Endodermal cell (in vitro differentiated cells): Measurements from ENCODE around the gene DNPEP. TPM values are rescaled to one million over a fixed set of nuclear protein-coding genes. Genes with fewer than 3 reads are reported as not detected.

Experiments used
- DNase-seq: peaks from one replicate; pipeline ENCODE4 v3.0.0-alpha.2; 2017
- H3K27ac ChIP-seq: 2 replicates; pipeline ENCODE4 v1.5.1; 2013; ENCODE audit warnings: mild to moderate bottlenecking, low read depth, low read length, moderate library complexity
- H3K27me3 ChIP-seq: 2 replicates; pipeline ENCODE4 v1.6.1; 2013; ENCODE audit warnings: mild to moderate bottlenecking, low read length, moderate library complexity; ENCODE audit not compliant: insufficient read depth, control insufficient read depth, poor library complexity, severe bottlenecking
- H3K36me3 ChIP-seq: 2 replicates; pipeline ENCODE4 v1.7.0; 2013; ENCODE audit warnings: mild to moderate bottlenecking, low read length, moderate library complexity; ENCODE audit not compliant: control insufficient read depth, insufficient read depth
- H3K4me1 ChIP-seq: one replicate; pipeline ENCODE4 v1.7.0; 2013; ENCODE audit warnings: low read length; ENCODE audit not compliant: control insufficient read depth, insufficient read depth
- H3K4me3 ChIP-seq: 2 replicates; pipeline ENCODE4 v1.5.1; 2013; ENCODE audit warnings: mild to moderate bottlenecking, low read length, moderate library complexity
- H3K9ac ChIP-seq: 2 replicates; pipeline ENCODE4 v1.6.1; 2013; ENCODE audit warnings: mild to moderate bottlenecking, low read length, moderate library complexity; ENCODE audit not compliant: poor library complexity, severe bottlenecking; ENCODE audit errors: extremely low read depth
- H3K9me3 ChIP-seq: 2 replicates; pipeline ENCODE4 v1.6.1; 2013; ENCODE audit warnings: mild to moderate bottlenecking, low read length, moderate library complexity; ENCODE audit not compliant: control insufficient read depth
- H3K27ac Mint-ChIP-seq: 2 replicates; pipeline ENCODE4 v1.8.0; 2020; ENCODE audit warnings: mixed read lengths
- H3K27me3 Mint-ChIP-seq: 2 replicates; pipeline ENCODE4 v1.8.0; 2021; ENCODE audit warnings: mild to moderate bottlenecking, mixed read lengths; ENCODE audit not compliant: insufficient read depth
- H3K36me3 Mint-ChIP-seq: 2 replicates; pipeline ENCODE4 v1.8.0; 2020; ENCODE audit warnings: low read depth, mixed read lengths
- H3K4me1 Mint-ChIP-seq: 2 replicates; pipeline ENCODE4 v1.8.0; 2020; ENCODE audit warnings: mixed read lengths
- H3K4me3 Mint-ChIP-seq: 2 replicates; pipeline ENCODE4 v1.8.0; 2020; ENCODE audit warnings: mild to moderate bottlenecking, moderate library complexity, mixed read lengths
- H3K9me3 Mint-ChIP-seq: 2 replicates; pipeline ENCODE4 v1.8.0; 2020; ENCODE audit warnings: mild to moderate bottlenecking, mixed read lengths
- CTCF ChIP-seq: fragments of 200-600 bp; sonication (generic); conservative IDR thresholded peaks from 2 replicates; pipeline ENCODE4 v1.5.0; 2021; ENCODE audit warnings: antibody characterized with exemption, mild to moderate bottlenecking
- WGBS, 2 experiments: methylation state at CpG; one replicate each; pipeline versions ENCODE4 v1.1.5 to v1.1.7; 2013; ENCODE audit warnings: missing lambda C conversion rate in 2 of 2, mixed read lengths in 1 of 2; ENCODE audit not compliant: insufficient coverage in 1 of 2, insufficient read length in 1 of 2; 5-methylcytosine and 5-hydroxymethylcytosine counted together
- long read RNA-seq, 4 experiments: library from polyadenylated mRNA in 2 of 4; library from RNA in 1 of 4; library from capped mRNA in 1 of 4; stranded (forward) in 3 of 4; unstranded in 1 of 4; transcript quantifications; one replicate each; pipeline ENCODE4 v2.0.0, GENCODE V29; 2020 to 2021; ENCODE audit warnings: inconsistent platforms in 1 of 4
- polyA plus RNA-seq, 2 experiments: library from polyadenylated mRNA; stranded (reverse); fragments of 50-300 nt; gene quantifications; one replicate each; pipeline ENCODE4 v1.2.3, GENCODE V29; 2013
- total RNA-seq, 2 donors: library from RNA; stranded (reverse); fragmentation: NEBNext Ultra II Directional in 1 of 2; extraction: Animal tissue kit (Norgen Biotek cat#: 25700) in 1 of 2; gene quantifications; 2 replicates in 1 of 2; 3 replicates in 1 of 2; pipeline ENCODE4 v1.2.1, GENCODE V29; 2021

The DNPEP gene
- 10 to 100 TPM; 54.6 to 76.1 TPM for total RNA-seq
- polyA plus RNA-seq (2013, experiment 1 of 2) = 48.9 TPM
- 41.6 TPM for polyA plus RNA-seq (2013, experiment 2 of 2)
- long read RNA-seq, experiment 1, transcript DNPEP-201 (15 exons, 2,425 nt) = major isoform, 19 of 32 reads
- long read RNA-seq, experiment 1, partial matches to known transcripts = 4 of 32 reads
- long read RNA-seq, experiment 1, other reads (novel, unspliced or antisense) = 8 of 32 reads
- long read RNA-seq, experiment 2, transcript DNPEP-217 (15 exons, 2,408 nt) = minor isoform, 9 of 191 reads
- long read RNA-seq, experiment 2, transcript DNPEP-203 (15 exons, 1,657 nt) = minor isoform, 21 of 191 reads
- long read RNA-seq, experiment 2, transcript DNPEP-201 (15 exons, 2,425 nt) = major isoform, 119 of 191 reads
- long read RNA-seq, experiment 2, partial matches to known transcripts = 7 of 191 reads
- long read RNA-seq, experiment 2, other reads (novel, unspliced or antisense) = 35 of 191 reads
- long read RNA-seq, experiment 3, transcript DNPEP-201 (15 exons, 2,425 nt) = major isoform, 60 of 106 reads
- long read RNA-seq, experiment 3, transcript DNPEP-203 (15 exons, 1,657 nt) = minor isoform, 8 of 106 reads
- long read RNA-seq, experiment 3, transcript DNPEP-217 (15 exons, 2,408 nt) = minor isoform, 7 of 106 reads
- long read RNA-seq, experiment 3, partial matches to known transcripts = 7 of 106 reads
- long read RNA-seq, experiment 3, other reads (novel, unspliced or antisense) = 23 of 106 reads
- long read RNA-seq, experiment 4, transcript DNPEP-217 (15 exons, 2,408 nt) = minor isoform, 5 of 148 reads
- long read RNA-seq, experiment 4, transcript DNPEP-201 (15 exons, 2,425 nt) = major isoform, 99 of 148 reads
- long read RNA-seq, experiment 4, transcript DNPEP-203 (15 exons, 1,657 nt) = minor isoform, 10 of 148 reads
- long read RNA-seq, experiment 4, partial matches to known transcripts = 12 of 148 reads
- long read RNA-seq, experiment 4, other reads (novel, unspliced or antisense) = 22 of 148 reads

DNA sequence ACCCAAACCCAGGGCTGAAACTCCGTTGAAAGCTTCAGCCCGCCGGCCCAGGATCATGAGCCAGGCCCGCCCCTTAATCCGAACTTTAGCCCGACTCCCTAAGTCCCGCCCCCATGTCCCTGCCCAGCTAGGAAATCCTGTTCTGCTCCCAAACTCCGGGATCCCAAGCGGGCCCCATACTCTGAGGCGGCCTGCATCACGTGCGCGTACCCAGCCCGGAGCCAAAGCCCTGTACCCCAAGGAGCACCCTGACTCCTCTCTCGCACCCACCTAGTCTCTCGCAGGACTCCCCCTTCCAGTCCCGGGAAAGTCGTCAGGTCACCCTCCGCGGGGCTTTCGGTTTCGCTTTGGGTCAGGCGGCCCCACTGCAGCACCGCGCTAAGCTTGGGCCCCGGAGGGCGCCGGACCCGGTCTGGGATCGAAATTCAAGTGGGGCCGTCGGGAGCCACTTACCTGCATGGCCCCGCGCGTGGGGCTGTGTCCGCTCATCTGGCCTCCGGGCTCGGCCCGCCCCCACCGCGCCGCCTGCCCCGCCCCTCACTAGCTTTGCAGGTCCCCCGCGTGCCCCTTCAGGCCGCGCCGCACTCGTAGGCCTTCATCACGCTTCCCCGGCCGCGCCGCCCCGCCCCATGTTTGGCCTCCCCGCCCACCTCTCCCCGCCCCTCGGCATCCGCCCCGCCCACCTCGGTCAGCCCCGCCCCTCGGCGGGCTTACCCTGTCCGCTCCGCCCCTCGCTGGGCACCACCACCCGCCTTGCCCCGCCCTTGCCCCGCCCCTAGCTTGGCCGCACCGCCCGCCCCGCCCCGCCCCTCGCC is at the start of gene DNPEP:
Gene DNPEP, minus strand, starts transcription at position 607 of the 815 bp plus-strand sequence. Its CDS starts 118 bp downstream, at position 489.
- H3K4me3 Mint-ChIP-seq = peak within 1 kb of the TSS; percentile 87
- H3K27ac ChIP-seq = peak within 1 kb of the TSS; percentile 65
- H3K4me3 ChIP-seq = peak within 1 kb of the TSS; percentile 88
- no peaks in the 10 kb centered on the region for H3K27me3 Mint-ChIP-seq
- TF ChIP-seq CTCF = no peak
- H3K36me3 ChIP-seq = peaks cover 20% of the 10 kb centered on the region
- H3K9me3 Mint-ChIP-seq = no peaks in the 10 kb centered on the region
- peak within 1 kb of the TSS; percentile 75 for H3K9ac ChIP-seq
- peak; percentile 98 for DNase-seq
- peaks cover 26% of the 10 kb centered on the region for H3K36me3 Mint-ChIP-seq
- WGBS, 2 experiments = 0% methylated on average over 17 to 69 of the region's 76 CpGs
- H3K27me3 ChIP-seq = no peaks in the 10 kb centered on the region
- no peaks in the 10 kb centered on the region for H3K4me1 Mint-ChIP-seq
- H3K9me3 ChIP-seq = no peaks in the 10 kb centered on the region
- peak within 1 kb of the TSS; percentile 96 for H3K27ac Mint-ChIP-seq
- H3K4me1 ChIP-seq = peaks cover 4% of the 10 kb centered on the region

DNA sequence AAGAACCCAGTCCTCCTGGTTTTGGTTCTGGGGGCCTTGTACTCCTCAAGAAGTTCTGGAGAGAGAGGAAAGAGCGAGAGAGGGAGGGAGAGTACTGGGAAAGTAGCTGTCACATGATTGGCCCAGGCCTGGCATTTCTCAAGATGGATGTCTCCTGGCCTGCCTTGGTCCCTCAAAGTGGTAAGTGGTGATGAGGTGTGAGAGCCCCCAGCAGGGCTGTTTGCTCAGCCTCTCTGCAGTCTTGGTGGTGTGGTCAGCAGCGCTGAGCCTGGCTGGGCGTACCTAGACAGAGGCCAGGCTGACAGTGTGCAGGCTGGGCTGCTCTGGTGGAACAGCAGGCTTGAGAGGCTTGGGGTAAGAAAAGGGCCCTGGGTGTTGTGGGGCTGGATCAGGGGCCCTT is 49.4 kb upstream of the DNPEP start:
- DNase-seq = peak; percentile 76
- Mint-ChIP-seq H3K36me3 (no peaks in the 10 kb centered on the region), H3K9me3 (no peaks in the 10 kb centered on the region), H3K27ac (no peak overlapping the region), H3K27me3 (peaks cover 33% of the 10 kb centered on the region), H3K4me1 (peaks cover 10% of the 10 kb centered on the region), H3K4me3 (no peak overlapping the region)
- peaks cover 4% of the 10 kb centered on the region for H3K4me1 ChIP-seq
- H3K9ac ChIP-seq = no peak overlapping the region
- 79% methylated on average over 3 of the region's 3 CpGs; no CpG with 5 or more reads in 1 of the 2 experiments for WGBS, 2 experiments
- H3K9me3 ChIP-seq = no peaks in the 10 kb centered on the region
- H3K36me3 ChIP-seq = no peaks in the 10 kb centered on the region
- H3K27me3 ChIP-seq = peaks cover 54% of the 10 kb centered on the region
- no peak overlapping the region for H3K4me3 ChIP-seq
- no peak overlapping the region for H3K27ac ChIP-seq
- no peak for TF ChIP-seq CTCF

GRCh38 chr2:219436491-219436890 is 48.8 kb upstream of the DNPEP start:
- H3K36me3 ChIP-seq = no peaks in the 10 kb centered on the region
- Mint-ChIP-seq H3K27ac (no peak overlapping the region), H3K4me1 (peaks cover 9% of the 10 kb centered on the region), H3K36me3 (no peaks in the 10 kb centered on the region), H3K9me3 (no peaks in the 10 kb centered on the region), H3K27me3 (peaks cover 32% of the 10 kb centered on the region), H3K4me3 (no peak overlapping the region)
- H3K4me1 ChIP-seq = peaks cover 4% of the 10 kb centered on the region
- H3K9me3 ChIP-seq = no peaks in the 10 kb centered on the region
- DNase-seq = no peak
- no peak overlapping the region for H3K4me3 ChIP-seq
- no peak overlapping the region for H3K9ac ChIP-seq
- TF ChIP-seq CTCF = no peak
- no peak overlapping the region for H3K27ac ChIP-seq
- peaks cover 53% of the 10 kb centered on the region for H3K27me3 ChIP-seq
- 86 to 100% methylated on average over 1 to 5 of the region's 5 CpGs for WGBS, 2 experiments
